RWPE1 (cell line): ENCODE data around the gene THRB.

Source experiments
- CTCF ChIA-PET: fragments of 350-600 bp; sonication (Branson Sonifier 250); formaldehyde crosslinking; extraction: SDS; loops from one replicate; lab custom pipeline; 2021; lab: Yijun Ruan, JAX
- POLR2A ChIA-PET: fragments of 400-600 bp; formaldehyde crosslinking; extraction: SDS; loops from one replicate; lab custom pipeline; 2020; ENCODE audit warnings: antibody characterized with exemption; ENCODE audit not compliant: low non-redundant PET; lab: Yijun Ruan, JAX
- DNase-seq: peaks from one replicate; pipeline ENCODE4 v3.0.0; 2012; ENCODE audit warnings: low spot score
- H3K27ac ChIP-seq: fragments of 450-650 bp; 2 replicates; pipeline ENCODE4 v1.5.1; 2017
- TF ChIP-seq, protein P1 (sequence below): fragments of 450-650 bp; conservative IDR thresholded peaks from 2 replicates; pipeline ENCODE4 v1.5.1; 2017; ENCODE audit warnings: low read depth, mild to moderate bottlenecking

THRB gene

DNA sequence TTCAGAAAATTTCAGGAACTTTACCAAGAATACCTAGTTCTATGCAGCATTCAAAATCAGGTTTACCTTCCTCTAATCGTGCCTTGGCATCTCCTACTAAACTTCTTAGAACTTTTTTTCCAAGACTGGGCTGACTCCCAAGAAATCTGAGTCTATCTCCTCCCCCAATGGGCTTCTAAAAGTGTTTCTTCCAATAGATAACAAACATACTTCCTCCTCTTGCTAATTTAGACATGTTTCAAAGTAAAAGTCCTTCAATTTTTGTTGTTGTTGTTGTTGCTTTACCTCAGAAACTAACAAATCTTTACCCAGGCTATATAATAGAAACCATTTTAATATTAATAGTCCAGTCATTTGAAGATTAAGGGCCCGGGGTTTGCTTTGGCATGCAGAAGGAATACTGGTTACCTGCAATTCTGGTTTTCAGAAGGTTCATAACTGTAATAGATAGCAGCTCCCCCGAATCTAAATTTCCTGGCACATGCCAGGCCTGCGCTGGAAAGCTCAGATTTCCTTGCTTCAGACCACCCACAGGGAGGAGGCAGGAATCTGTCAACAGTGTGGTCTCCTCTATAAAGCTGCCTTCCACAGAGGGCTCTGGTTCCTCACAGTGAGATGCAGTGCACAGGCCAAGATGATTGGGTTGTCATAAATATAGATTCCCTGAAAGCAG, 188.7 kb downstream of the THRB start:
- DNase-seq, result no peak
- TF ChIP-seq, protein P1, sequence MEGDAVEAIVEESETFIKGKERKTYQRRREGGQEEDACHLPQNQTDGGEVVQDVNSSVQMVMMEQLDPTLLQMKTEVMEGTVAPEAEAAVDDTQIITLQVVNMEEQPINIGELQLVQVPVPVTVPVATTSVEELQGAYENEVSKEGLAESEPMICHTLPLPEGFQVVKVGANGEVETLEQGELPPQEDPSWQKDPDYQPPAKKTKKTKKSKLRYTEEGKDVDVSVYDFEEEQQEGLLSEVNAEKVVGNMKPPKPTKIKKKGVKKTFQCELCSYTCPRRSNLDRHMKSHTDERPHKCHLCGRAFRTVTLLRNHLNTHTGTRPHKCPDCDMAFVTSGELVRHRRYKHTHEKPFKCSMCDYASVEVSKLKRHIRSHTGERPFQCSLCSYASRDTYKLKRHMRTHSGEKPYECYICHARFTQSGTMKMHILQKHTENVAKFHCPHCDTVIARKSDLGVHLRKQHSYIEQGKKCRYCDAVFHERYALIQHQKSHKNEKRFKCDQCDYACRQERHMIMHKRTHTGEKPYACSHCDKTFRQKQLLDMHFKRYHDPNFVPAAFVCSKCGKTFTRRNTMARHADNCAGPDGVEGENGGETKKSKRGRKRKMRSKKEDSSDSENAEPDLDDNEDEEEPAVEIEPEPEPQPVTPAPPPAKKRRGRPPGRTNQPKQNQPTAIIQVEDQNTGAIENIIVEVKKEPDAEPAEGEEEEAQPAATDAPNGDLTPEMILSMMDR, result no peak
- no peak overlapping the region for H3K27ac ChIP-seq
- CTCF ChIA-PET, result interaction anchor here (0.6 kb wide), 1 partner anchor 19 kb away, joined by 3 read pairs; no protein-coding TSS in a partner anchor
- POLR2A ChIA-PET, result no interaction called here

GRCh38 chr3:24303057-24303754, 191.4 kb downstream of the THRB start:
- ChIA-PET CTCF (no interaction called here), POLR2A (no interaction called here)
- H3K27ac ChIP-seq, result no peak overlapping the region
- TF ChIP-seq, protein P1, result no peak
- no peak for DNase-seq

GRCh38 chr3:24302396-24302795, 192.3 kb downstream of the THRB start:
- ChIA-PET POLR2A (no interaction called here), CTCF (no interaction called here)
- H3K27ac ChIP-seq, result no peak overlapping the region
- DNase-seq, result no peak
- TF ChIP-seq, protein P1, result no peak

GRCh38 chr3:24300949-24301348, 193.7 kb downstream of the THRB start:
- ChIA-PET CTCF (no interaction called here), POLR2A (no interaction called here)
- DNase-seq, result no peak
- TF ChIP-seq, protein P1, result no peak
- no peak overlapping the region for H3K27ac ChIP-seq

GRCh38 chr3:24299806-24300626, 194.6 kb downstream of the THRB start:
- ChIA-PET POLR2A (no interaction called here), CTCF (no interaction called here)
- TF ChIP-seq, protein P1, result no peak
- DNase-seq, result peak; percentile 26
- no peak overlapping the region for H3K27ac ChIP-seq

GRCh38 chr3:24299246-24299805, 195.3 kb downstream of the THRB start:
- TF ChIP-seq, protein P1, result no peak
- peak overlapping the region; percentile 44; the same call in 1 of the 2 replicates for H3K27ac ChIP-seq
- peak; percentile 11 for DNase-seq
- POLR2A ChIA-PET, result no interaction called here
- CTCF ChIA-PET, result no interaction called here
